B cell (primary cell): ENCODE data around the gene NUP58. TPM values are rescaled to one million over a fixed set of nuclear protein-coding genes. Genes with fewer than 3 reads are reported as not detected.
"Not testable (repeated sequence)": the region's sequence is repeated elsewhere in the genome, so short reads cannot be mapped to it uniquely, and the experiment has no call there.

ENCODE experiments used
- ATAC-seq: fragments of 200-7000 bp; cut with Tn5 transposase; one replicate; pipeline ENCODE4 v1.10.0; 2021; ENCODE audit warnings: low read depth, mild to moderate bottlenecking, moderate number of reproducible peaks, moderate library complexity
- CTCF ChIA-PET: fragments of 350-600 bp; sonication (Branson Sonifier 250); formaldehyde crosslinking; loops from one replicate; lab custom pipeline; 2021; ENCODE audit warnings: antibody characterized with exemption, inconsistent platforms; lab: Charles Lee
- POLR2A ChIA-PET: fragments of 350-600 bp; sonication (Branson Sonifier 250); formaldehyde crosslinking; loops from one replicate; lab custom pipeline; 2021; ENCODE audit warnings: antibody characterized with exemption; lab: Charles Lee
- DNase-seq: peaks from one replicate; pipeline ENCODE4 v3.0.0; 2013
- H2AFZ ChIP-seq: 2 replicates; pipeline ENCODE4 v1.6.1; 2012; ENCODE audit warnings: mild to moderate bottlenecking, low read depth, low read length; ENCODE audit not compliant: insufficient read depth, poor library complexity, severe bottlenecking
- H3K27ac ChIP-seq, 2 donors: 1 replicate in 1 of 2; 2 replicates in 1 of 2; pipeline ENCODE4 v1.5.1; 2012 to 2013; ENCODE audit warnings: low read length in 2 of 2, mild to moderate bottlenecking in 2 of 2, moderate library complexity in 1 of 2
- H3K27me3 ChIP-seq, 4 experiments: fragments of 200-600 bp in 1 of 4; sonication (generic) in 1 of 4; replicated peaks in 1 of 4; 1 replicate in 2 of 4; 2 replicates in 2 of 4; pipeline versions ENCODE4 v1.6.1 to v1.7.0; 2013 to 2016; ENCODE audit warnings: low read length in 3 of 4, mild to moderate bottlenecking in 2 of 4, mixed read lengths in 1 of 4, moderate library complexity in 1 of 4; ENCODE audit not compliant: insufficient read depth in 4 of 4, control insufficient read depth in 3 of 4; ENCODE audit errors: control extremely low read depth in 1 of 4
- H3K36me3 ChIP-seq, 2 experiments: replicated peaks in 1 of 2; 1 replicate in 1 of 2; 2 replicates in 1 of 2; pipeline versions ENCODE4 v1.6.1 to v1.7.1; 2013; ENCODE audit warnings: low read length in 1 of 2; ENCODE audit not compliant: insufficient read depth in 2 of 2, control insufficient read depth in 1 of 2; ENCODE audit errors: control extremely low read depth in 1 of 2, extremely low read depth in 1 of 2
- H3K4me1 ChIP-seq, 2 donors: fragments of 200-600 bp in 1 of 2; sonication (generic) in 1 of 2; 1 replicate in 1 of 2; 2 replicates in 1 of 2; pipeline versions ENCODE4 v1.5.1 to v1.6.1; 2013 to 2017; ENCODE audit warnings: low read length in 2 of 2; ENCODE audit not compliant: control insufficient read depth in 2 of 2, insufficient read depth in 2 of 2
- H3K4me2 ChIP-seq: replicated peaks from 2 replicates; pipeline ENCODE3; 2012; ENCODE audit warnings: mild to moderate bottlenecking, low read depth, low read length; ENCODE audit not compliant: poor library complexity, severe bottlenecking
- H3K4me3 ChIP-seq, 5 experiments: fragments of 200-600 bp in 1 of 5; sonication (generic) in 1 of 5; 1 replicate in 3 of 5; 2 replicates in 2 of 5; pipeline versions ENCODE4 v1.5.1 to v1.7.0; 2011 to 2016; ENCODE audit warnings: low read length in 4 of 5, mild to moderate bottlenecking in 4 of 5, low read depth in 2 of 5, control low read depth in 1 of 5, moderate library complexity in 1 of 5; ENCODE audit not compliant: insufficient read depth in 1 of 5; ENCODE audit errors: control extremely low read depth in 1 of 5, extremely low read depth in 1 of 5
- H3K79me2 ChIP-seq: fragments of 200-600 bp; sonication (generic); one replicate; pipeline ENCODE4 v1.6.0; 2016; ENCODE audit warnings: low read length; ENCODE audit not compliant: control insufficient read depth, insufficient read depth
- H3K9ac ChIP-seq: fragments of 200-600 bp; sonication (generic); 2 replicates; pipeline ENCODE4 v1.6.1; 2017; ENCODE audit warnings: mild to moderate bottlenecking, low read length, moderate library complexity
- H3K9me3 ChIP-seq, 3 donors: one replicate each; pipeline versions ENCODE4 v1.6.1 to v1.7.1; 2013; ENCODE audit warnings: low read length in 2 of 3; ENCODE audit not compliant: control insufficient read depth in 2 of 3, insufficient read depth in 1 of 3; ENCODE audit errors: control extremely low read depth in 1 of 3
- H4K20me1 ChIP-seq: 2 replicates; pipeline ENCODE4 v1.6.0; 2012; ENCODE audit warnings: mild to moderate bottlenecking, low read length; ENCODE audit not compliant: insufficient read depth, control insufficient read depth, poor library complexity, severe bottlenecking
- H3K27ac Mint-ChIP-seq: one replicate; pipeline ENCODE4 v1.8.0; 2021; ENCODE audit warnings: mixed read lengths
- H3K27me3 Mint-ChIP-seq: one replicate; pipeline ENCODE4 v1.8.0; 2021; ENCODE audit warnings: mixed read lengths
- H3K4me1 Mint-ChIP-seq: one replicate; pipeline ENCODE4 v1.8.0; 2021; ENCODE audit warnings: mixed read lengths
- H3K4me3 Mint-ChIP-seq: one replicate; pipeline ENCODE4 v1.8.0; 2021; ENCODE audit warnings: mixed read lengths
- H3K9me3 Mint-ChIP-seq: one replicate; pipeline ENCODE4 v1.8.0; 2022; ENCODE audit warnings: mixed read lengths; ENCODE audit not compliant: insufficient read depth
- EZH2 ChIP-seq: IDR thresholded peaks from 2 replicates; pipeline ENCODE4 v1.6.1; 2012; ENCODE audit warnings: borderline replicate concordance, low read depth, mild to moderate bottlenecking, moderate library complexity, low read length; ENCODE audit not compliant: insufficient read depth, poor library complexity, severe bottlenecking
- WGBS: methylation state at CpG from one replicate; pipeline ENCODE4 v1.1.5; 2013; ENCODE audit warnings: missing lambda C conversion rate; ENCODE audit not compliant: insufficient coverage; 5-methylcytosine and 5-hydroxymethylcytosine counted together
- intact Hi-C: fragments of 100-400 bp; cut with micrococcal nuclease; formaldehyde crosslinking; loops from one replicate; pipeline ENCODE4 v1.10.0; 2022
- polyA plus RNA-seq: library from polyadenylated mRNA; depleted of rRNA; stranded (reverse); fragments of >200 nt; gene quantifications from 2 replicates; pipeline ENCODE4 v1.2.3, GENCODE V29; 2012
- total RNA-seq, 2 donors: library from RNA; stranded (reverse); fragments of 120-200 nt in 1 of 2; gene quantifications; 1 replicate in 1 of 2; 2 replicates in 1 of 2; pipeline versions ENCODE4 v1.2.3 to v1.2.4, GENCODE V29; 2013 to 2022
- TF ChIP-seq, protein P1 (sequence below): fragments of 200-600 bp; IDR thresholded peaks from one replicate; pipeline ENCODE4 v1.8.0; 2022; ENCODE audit warnings: antibody characterized with exemption, mild to moderate bottlenecking

The NUP58 gene
- total and polyA plus RNA-seq, 2 donors (not counting 1 experiment from before 2014, with no cell fraction given): 11.8 to 41.0 TPM

DNA sequence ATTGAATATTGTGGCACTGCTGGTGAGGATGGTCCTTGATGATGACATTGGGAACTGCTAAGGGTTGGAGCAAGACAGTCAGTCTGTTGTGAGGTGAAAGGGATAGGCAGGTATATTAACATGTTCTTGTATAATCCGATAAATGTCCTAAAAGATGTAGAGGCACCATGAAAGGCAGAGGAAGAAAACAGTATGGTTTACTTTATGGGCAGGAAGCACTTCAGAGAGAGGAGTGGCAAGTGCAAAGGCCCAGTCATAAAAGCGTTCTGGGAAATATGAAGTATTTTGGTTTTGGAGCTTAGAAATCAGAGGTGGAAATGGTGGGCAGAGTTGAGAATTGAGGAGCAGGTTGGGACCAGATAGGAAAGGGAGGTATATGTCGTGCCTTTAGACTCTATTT lies 9.5 kb downstream of the NUP58 start:
- 93% methylated on average over 3 of the region's 3 CpGs for WGBS
- ChIA-PET CTCF (no interaction called here), POLR2A (no interaction called here)
- Mint-ChIP-seq H3K27me3 (no peaks in the 10 kb centered on the region), H3K4me3 (no peak overlapping the region), H3K4me1 (no peaks in the 10 kb centered on the region), H3K9me3 (no peaks in the 10 kb centered on the region), H3K27ac (no peak overlapping the region)
- peaks cover 41% of the 10 kb centered on the region for H3K79me2 ChIP-seq
- no peak overlapping the region for H3K9ac ChIP-seq
- H2AFZ ChIP-seq: no peak overlapping the region
- intact Hi-C loops: no loop called here
- H3K36me3 ChIP-seq: peaks cover 19 to 65% of the 10 kb centered on the region in 2 experiments
- H3K4me2 ChIP-seq: no peak overlapping the region
- no peak overlapping the region for H3K4me3 ChIP-seq
- DNase-seq (no peak), ATAC-seq (no peak)
- H4K20me1 ChIP-seq: peaks cover 4% of the 10 kb centered on the region
- no peaks in the 10 kb centered on the region for H3K4me1 ChIP-seq
- no peak overlapping the region for H3K27ac ChIP-seq
- H3K9me3 ChIP-seq: no peaks in the 10 kb centered on the region
- H3K27me3 ChIP-seq: no peaks in the 10 kb centered on the region
- no peak for TF ChIP-seq EZH2
- TF ChIP-seq, protein P1, sequence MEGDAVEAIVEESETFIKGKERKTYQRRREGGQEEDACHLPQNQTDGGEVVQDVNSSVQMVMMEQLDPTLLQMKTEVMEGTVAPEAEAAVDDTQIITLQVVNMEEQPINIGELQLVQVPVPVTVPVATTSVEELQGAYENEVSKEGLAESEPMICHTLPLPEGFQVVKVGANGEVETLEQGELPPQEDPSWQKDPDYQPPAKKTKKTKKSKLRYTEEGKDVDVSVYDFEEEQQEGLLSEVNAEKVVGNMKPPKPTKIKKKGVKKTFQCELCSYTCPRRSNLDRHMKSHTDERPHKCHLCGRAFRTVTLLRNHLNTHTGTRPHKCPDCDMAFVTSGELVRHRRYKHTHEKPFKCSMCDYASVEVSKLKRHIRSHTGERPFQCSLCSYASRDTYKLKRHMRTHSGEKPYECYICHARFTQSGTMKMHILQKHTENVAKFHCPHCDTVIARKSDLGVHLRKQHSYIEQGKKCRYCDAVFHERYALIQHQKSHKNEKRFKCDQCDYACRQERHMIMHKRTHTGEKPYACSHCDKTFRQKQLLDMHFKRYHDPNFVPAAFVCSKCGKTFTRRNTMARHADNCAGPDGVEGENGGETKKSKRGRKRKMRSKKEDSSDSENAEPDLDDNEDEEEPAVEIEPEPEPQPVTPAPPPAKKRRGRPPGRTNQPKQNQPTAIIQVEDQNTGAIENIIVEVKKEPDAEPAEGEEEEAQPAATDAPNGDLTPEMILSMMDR: no peak

- H3K27me3 ChIP-seq, H3K4me2 ChIP-seq, H3K27ac ChIP-seq, H3K9me3 Mint-ChIP-seq, H3K79me2 ChIP-seq, H3K4me1 Mint-ChIP-seq, ATAC-seq, H3K4me1 ChIP-seq, H3K4me3 ChIP-seq, POLR2A ChIA-PET, H2AFZ ChIP-seq, CTCF ChIA-PET, H3K27me3 Mint-ChIP-seq, H3K27ac Mint-ChIP-seq, DNase-seq, H3K4me3 Mint-ChIP-seq, H3K9ac ChIP-seq, H3K9me3 ChIP-seq, H4K20me1 ChIP-seq: not testable (repeated sequence)
- intact Hi-C loops: loop anchor here (5.0 kb wide), 1 partner anchor 62 kb away; no protein-coding TSS in a partner anchor
- no CpG with 5 or more reads among the region's 4 CpGs for WGBS
- peaks cover 21 to 62% of the 10 kb centered on the region in 2 experiments for H3K36me3 ChIP-seq
Measured at GRCh38 chr13:25318946-25319345, 17.5 kb downstream of the NUP58 start.
